T1000 (cell line): Measurements from ENCODE around the gene ARHGEF1.
"Not testable (repeated sequence)": the region's sequence is repeated elsewhere in the genome, so short reads cannot be mapped to it uniquely, and the experiment has no call there.

ENCODE experiments used
- DNase-seq: peaks from one replicate; lab custom pipeline; 2025; ENCODE audit warnings: mixed read lengths; lab: John Stamatoyannopoulos, UW

Gene ARHGEF1

GRCh38 chr19:41905273-41906002, 22.5 kb downstream of the ARHGEF1 start:
- DNase-seq = no peak

GRCh38 chr19:41906271-41906670, 23.3 kb downstream of the ARHGEF1 start:
- no peak for DNase-seq

DNA sequence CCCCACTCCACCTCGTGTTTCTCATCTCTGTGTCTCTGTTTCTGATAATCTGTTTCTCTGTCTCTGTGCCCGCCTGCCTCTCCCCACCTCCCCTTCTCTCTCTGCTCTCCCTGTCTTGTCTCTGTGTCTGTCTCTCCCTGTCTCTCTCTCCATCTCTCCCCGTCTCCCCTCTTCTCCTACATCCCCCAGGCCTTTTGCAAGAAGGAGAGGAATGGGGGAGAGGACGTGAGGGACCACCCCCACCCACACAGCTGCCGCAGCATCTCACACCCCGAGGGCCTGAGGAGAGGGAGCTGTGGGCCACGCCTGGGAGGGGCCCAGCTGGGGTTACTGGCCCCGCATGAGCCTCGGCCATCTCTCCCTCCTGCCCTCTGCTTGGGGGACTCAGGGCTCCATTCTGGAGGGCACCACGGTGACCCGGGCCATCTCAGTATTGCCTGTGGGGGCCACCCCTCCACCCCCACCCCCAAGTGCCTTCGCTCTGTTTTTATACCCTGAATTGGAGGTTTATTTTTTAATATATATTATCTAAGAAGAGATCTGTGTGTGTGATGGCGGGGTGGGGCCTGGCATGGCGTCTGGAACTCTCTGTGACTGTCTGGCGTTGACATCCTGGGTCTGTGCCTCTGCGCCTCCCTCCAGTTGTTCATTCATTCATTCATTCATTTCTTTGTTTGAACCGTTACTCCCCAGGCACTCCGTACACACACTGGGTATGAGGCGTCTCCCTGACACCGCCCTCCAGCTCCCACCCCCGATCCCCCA, 24.1 kb downstream of the ARHGEF1 start:
- no peak for DNase-seq

GRCh38 chr19:41907994-41908615, 25.1 kb downstream of the ARHGEF1 start:
- no peak for DNase-seq

DNA sequence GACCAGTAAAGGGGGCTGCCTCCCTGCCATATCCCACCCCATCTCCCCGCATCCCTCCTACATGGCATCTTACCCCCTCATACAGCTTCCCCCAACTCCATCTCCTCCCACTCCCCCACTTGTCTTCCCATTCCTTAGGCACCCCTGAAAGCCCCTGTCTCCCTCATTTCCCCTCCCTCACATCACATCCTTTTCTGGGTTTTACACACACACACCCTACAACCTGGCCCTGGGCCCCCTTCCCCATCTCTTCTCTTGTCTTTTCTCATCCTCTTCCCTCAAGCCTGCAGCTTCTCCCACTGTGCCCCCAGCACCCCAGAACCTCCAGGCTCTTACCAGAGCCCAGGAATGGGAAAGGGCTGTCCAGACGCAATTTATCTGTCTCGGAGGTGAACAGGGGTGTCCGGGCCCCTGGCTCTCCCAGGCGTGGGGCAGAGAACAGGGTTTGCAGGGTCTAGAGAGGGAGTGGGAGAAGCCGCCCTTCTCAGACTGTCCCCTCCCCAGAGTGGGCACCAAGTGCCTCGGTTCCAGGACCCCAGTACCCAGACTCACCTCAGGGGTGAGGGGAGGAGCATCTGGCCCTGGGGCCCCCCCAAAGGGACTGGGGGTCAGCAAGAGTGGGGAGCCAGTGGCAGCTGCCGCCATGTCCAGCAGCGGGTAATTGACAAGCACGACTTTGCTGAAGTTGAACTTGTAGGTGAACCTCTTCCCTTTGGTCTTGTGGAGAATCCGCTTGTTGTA, 25.9 kb downstream of the ARHGEF1 start:
- DNase-seq = no peak

DNA sequence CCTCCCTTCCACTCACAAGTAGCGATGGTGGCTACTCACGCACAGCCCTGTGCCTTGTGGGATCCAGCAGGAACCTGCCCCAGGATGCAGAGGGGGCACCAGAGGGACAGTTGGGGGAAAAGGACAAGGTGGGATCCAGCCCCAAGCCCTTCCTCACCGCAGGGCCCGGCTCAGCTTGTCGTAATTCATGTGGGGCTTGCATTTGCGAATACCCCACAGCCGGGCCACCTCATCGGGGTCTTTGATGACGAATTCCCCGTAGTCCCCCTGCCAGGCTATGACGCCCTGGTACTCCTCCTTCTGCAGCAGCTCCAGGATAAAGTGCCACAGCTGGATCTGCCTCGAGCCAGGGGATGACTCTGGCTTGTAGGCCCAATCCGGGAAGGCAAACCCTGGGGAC, 26.7 kb downstream of the ARHGEF1 start:
- no peak for DNase-seq

DNA sequence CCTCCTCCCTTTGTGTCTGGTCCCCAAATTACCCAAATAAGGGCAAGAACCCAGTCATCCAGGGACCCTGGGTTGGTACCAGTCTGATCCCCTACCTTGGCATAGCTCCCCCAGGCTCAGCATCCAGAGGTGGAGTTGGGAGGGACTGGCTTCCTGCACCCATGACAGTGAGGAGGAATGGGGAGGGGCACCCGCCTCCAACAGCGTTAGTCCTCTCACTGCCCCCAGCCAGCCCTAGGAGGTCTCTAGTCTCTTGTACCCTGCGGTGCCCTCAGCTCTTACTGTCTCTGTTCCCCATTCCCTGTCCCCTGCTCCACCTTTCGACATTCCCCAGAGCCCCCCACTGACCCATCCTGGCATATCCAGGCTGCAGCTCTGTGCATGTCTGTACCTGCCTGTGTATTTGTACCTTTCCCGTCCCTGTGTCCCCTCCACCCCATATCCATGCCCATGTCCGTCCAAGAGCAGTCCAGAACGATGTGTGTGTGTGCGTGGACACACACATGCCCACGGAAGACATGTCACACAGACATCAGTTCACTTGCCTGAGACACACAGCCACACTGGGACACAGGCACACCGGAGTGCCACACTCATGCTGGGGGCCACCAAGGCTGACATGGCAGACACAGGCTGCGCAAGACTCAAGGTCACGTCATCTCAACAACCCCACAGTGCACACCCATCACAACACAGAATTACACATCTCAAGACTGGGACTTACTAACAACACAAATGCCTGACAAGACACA, 27.4 kb downstream of the ARHGEF1 start:
- no peak for DNase-seq

DNA sequence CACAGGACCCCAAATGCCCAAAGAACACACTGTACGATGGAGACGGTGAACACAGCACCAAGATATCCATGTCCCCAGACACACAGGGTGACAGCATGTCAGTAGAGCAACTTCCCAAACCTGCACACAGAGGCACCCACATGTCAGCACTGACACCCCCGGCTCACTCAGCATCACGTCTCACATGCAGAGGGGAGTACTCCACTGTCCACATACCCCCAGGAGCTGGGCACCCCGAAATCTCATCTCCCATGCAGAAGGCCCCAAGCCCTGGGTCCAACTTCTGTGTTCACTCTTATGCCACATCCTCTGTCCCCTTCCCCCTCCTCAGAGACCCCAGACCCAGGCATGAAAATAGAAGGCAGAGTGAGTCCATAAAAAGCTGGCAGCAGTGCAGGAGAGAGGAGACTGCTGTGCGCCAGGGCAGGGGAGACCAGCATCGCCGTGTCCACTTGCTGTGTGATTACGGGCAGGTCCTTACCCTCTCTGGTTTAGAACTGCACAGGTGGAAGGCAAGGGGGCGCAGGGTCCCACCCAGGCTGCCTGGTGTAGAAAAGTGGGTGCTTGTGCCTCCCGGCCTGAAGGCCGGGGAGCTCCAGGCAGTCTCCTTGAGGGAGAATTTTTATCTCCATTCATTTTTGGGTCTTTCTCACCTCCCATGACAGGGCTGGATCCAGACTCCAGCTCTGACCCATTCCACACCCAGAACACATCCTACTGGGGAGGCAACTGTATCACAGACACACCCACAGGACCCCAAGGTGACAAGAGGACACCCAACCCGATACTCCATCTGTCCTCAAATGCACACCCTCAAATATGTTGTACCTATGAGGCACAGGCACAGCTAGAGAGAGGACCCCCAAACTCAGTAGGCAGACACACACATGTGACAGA, 28.3 kb downstream of the ARHGEF1 start:
- no peak for DNase-seq

DNA sequence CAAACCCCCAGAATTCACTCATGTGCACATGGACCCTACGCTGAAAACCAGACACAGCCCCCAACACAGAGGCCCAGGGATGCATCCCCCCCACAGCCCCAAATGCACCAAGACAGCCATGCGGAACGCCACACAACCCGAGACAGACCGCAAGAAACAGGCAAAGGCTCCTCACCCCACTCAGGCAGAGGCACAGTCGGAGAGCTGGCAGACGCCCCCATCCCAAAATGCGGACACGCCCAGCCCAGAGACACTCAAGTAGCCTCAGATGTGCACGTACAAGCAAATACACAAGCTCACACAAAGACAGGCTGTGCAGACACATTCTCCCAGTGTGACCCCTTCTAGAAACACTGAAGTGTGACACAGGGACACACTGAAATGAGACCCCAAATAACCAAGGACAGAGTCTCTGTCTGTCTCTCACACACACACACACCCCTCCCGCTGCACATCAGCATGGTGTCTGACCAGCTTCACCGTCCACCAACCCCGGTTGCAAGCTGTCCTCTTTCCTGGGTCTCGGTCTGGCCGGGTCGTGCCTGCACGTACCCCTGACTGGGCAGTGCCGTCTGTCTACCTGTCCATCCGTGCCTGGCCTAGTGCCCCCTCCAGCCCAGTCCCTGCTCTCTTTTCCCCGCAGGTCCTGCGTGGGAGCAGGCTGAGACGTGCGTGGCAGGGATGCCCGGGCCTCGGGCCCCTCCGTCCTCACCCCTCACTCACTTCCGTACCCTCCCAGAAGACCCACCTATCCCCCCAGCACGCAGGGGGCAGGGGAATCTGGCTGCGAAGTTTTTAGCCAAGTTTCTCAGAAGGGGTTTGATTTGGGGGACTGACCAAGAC, 29.1 kb downstream of the ARHGEF1 start:
- DNase-seq = no peak

GRCh38 chr19:41912899-41913537, 30.0 kb downstream of the ARHGEF1 start:
- DNase-seq = no peak

DNA sequence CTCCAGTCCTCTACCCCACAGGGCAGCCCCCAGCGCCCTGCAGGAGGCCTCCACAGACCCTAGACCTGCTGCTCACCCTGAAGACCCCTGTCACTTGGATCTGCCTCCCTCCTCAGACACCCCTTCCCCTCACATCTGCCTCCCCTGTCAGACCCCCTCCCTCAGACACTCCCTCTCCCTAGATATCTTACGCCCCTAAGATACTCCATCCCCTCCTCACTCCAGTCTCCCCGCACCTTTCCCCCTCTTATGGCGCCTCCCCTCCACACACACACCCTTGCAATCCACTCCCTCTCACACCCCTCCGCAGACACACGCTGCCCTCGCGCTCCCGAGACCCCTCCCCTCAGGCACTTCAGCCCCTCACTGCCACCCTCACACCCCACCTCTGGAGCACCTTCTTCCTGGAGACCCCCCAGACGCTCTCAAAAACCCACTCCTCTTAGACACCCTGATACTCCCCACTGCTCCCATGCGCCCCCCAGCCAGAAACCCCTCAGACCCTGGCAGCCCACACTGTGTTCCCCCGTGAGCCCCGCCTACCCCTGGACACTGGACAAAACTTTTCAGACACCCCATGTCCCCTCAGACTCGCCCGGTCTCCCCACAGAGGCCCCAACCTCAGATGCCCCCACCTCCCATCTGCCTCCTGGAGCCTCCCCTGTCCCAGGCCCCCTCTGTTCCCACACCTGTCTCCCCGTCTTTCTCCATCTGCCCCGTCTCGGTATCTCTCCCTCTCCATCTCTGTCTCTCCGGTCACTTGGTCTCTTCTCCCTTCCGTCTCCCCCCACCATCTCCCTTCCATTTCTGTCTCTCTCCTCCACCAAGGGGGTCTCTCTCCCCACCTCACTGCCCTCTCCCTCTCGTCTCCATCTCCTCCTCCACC, 30.8 kb downstream of the ARHGEF1 start:
- DNase-seq = no peak

- not testable (repeated sequence) for DNase-seq
Measured at GRCh38 chr19:41914424-41914834, 31.4 kb downstream of the ARHGEF1 start.

DNA sequence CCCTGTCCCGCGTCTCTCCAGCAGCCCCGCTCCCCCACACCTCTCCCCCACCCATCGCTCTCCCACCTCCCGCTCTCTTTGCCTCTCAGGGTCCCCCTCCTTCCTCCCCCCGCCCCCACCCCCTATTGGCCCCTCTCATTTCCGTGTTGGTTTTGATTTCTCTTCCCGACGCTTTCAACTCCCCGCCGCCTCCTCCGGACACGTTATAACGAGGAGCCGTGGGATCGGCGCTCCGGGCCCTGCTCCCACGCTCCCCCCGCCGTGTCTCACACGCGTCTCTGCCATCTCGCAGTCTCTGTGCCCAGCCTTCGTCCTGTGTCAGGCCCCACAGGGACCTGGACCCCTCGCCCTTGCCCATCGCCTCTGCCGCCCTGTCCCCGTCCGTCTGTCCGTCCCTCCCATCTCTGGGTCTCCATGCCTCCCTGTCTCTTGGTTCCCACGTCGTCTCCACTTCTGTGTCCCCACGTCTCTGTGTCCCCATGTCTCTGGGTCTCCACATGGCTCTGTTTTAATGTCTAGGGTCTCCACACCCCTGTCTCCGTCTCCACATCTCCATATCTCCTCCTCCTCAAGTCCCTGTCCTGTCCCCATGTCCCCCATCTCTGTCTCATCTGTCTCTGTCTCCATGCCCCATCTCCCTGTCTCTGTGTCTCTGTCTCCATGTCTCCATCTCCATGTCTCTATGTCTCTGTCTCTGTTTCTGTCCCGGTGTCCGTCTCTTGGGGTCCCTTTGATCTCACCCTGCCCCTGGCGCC, 32.2 kb downstream of the ARHGEF1 start:
- DNase-seq = no peak

DNA sequence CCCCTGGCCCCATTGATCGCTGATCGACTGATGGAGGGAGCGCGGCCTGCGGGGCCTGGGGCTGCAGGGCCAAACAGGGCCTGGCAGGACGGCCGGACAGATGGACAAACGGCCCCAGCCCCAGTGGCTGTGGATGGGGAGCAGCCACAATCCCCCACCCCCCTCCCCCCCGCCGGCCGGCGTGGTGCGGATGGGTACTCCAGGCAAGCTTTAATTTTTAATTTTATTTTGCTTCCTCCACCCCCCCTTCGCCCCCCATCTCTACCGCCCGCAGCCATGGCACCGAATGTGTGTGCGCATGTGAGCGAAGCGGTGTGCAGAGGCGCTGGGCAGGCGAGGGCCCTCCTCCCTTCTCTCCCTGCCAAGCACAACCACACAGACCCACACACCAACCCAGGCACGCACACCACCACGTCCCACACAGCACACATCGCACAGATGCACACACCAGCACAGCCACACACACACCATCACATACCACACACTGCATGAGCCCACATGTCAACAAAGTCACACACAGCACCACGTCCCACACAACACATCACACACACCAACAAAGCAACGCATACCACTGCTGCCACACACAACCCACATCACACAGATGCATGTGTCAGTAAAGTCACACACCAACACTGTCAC, 32.9 kb downstream of the ARHGEF1 start:
- no peak for DNase-seq

DNA sequence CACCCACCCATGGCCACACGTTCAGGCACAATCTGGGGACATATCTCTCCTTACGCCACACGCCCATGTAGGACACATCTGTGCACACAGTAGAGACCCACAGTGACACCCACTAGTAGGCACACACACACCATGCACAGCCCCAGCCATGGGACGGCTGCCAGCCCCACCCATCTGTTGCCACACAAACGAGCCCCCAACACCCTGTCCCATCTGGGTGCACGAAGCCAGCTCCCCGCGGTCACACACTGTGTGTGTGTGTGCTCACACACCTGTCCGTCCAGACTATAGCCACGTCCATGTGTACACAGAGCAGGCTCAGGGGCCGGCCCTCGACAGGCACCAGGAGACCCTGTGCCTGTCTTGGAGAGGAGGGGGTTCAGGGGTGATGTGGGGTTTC, 34.7 kb downstream of the ARHGEF1 start:
- DNase-seq = no peak

- no peak for DNase-seq
Measured at GRCh38 chr19:41918095-41918494, 35.1 kb downstream of the ARHGEF1 start.
